ENCODE results near the gene HJURP.

HJURP gene

GRCh38 chr2:233848276-233848675 lies 6.1 kb downstream of the HJURP start:
- H3K9ac ChIP-seq (ENCODE audit: low read depth, low read length): no peak overlapping the region
- no peak overlapping the region for H3K27ac ChIP-seq (ENCODE audit: low read depth, low read length)
- no peaks in the 10 kb centered on the region for H3K27me3 ChIP-seq (ENCODE audit: control insufficient read depth, insufficient read depth, low read length)
- no peaks in the 10 kb centered on the region for H3K9me3 ChIP-seq (ENCODE audit: control insufficient read depth, insufficient read depth, low read length)
- no peak overlapping the region for H3K4me3 ChIP-seq (ENCODE audit: low read depth, low read length)
- H3K4me1 ChIP-seq (ENCODE audit: control insufficient read depth, insufficient read depth, low read length): peaks cover 12% of the 10 kb centered on the region
- peaks cover 100% of the 10 kb centered on the region for H3K36me3 ChIP-seq (ENCODE audit: control insufficient read depth, insufficient read depth, low read length)

- H3K4me3 ChIP-seq (ENCODE audit: low read depth, low read length): no peak overlapping the region
- H3K9me3 ChIP-seq (ENCODE audit: control insufficient read depth, insufficient read depth, low read length): no peaks in the 10 kb centered on the region
- peaks cover 100% of the 10 kb centered on the region for H3K36me3 ChIP-seq (ENCODE audit: control insufficient read depth, insufficient read depth, low read length)
- no peak overlapping the region for H3K9ac ChIP-seq (ENCODE audit: low read depth, low read length)
- H3K4me1 ChIP-seq (ENCODE audit: control insufficient read depth, insufficient read depth, low read length): peaks cover 3% of the 10 kb centered on the region; the same call in 1 of the 2 replicates
- H3K27ac ChIP-seq (ENCODE audit: low read depth, low read length): no peak overlapping the region
- no peaks in the 10 kb centered on the region for H3K27me3 ChIP-seq (ENCODE audit: control insufficient read depth, insufficient read depth, low read length)
Observed at GRCh38 chr2:233847248-233847898, 7.0 kb downstream of the HJURP start.

DNA sequence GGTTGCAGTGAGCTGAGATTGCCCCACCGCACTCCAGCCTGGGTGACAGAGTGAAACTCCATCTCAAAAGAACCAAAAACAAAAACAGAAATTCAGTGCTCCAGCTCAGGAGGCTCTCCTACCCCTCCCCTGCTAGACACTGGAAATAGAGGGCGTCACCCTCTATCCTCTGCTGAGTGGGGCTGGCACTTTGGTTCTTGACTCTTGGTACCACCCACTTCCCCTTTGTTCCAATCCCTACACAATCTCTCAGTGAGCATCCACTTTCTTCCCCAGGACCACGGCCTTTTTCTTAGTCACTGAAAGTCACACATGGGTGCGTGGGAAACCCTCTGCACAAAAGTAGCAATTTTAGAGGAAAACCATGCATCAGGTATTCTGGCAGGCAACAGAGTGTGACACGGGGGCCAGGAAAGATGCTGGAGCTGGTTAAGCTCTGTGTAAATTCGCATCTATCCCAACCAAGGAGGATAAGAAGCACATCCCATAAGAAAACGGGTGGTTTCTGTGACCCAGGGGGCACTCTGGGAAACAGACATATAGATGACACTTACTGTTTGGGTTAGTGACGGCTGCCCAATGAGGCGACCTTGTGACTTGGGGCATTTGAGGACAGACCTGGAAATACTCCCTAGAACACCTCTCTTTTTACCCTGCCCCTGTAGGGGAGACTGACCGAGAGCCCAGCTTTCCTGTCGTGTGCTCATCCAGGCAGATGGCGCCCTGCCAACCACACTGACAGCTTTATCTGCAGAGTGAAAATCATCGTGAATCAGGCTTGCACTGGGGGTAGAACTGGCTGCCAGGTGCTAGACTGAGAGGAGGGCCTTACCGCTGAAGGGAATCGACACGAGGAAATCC lies 7.7 kb downstream of the HJURP start:
- Histone ChIP-seq H3K36me3 (ENCODE audit: control insufficient read depth, insufficient read depth, low read length) (peaks cover 100% of the 10 kb centered on the region), H3K27me3 (ENCODE audit: control insufficient read depth, insufficient read depth, low read length) (no peaks in the 10 kb centered on the region), H3K9ac (ENCODE audit: low read depth, low read length) (no peak overlapping the region), H3K9me3 (ENCODE audit: control insufficient read depth, insufficient read depth, low read length) (no peaks in the 10 kb centered on the region), H3K4me1 (ENCODE audit: control insufficient read depth, insufficient read depth, low read length) (no peaks in the 10 kb centered on the region), H3K27ac (ENCODE audit: low read depth, low read length) (no peak overlapping the region), H3K4me3 (ENCODE audit: low read depth, low read length) (no peak overlapping the region)

- no peaks in the 10 kb centered on the region for H3K27me3 ChIP-seq (ENCODE audit: control insufficient read depth, insufficient read depth, low read length)
- H3K4me1 ChIP-seq (ENCODE audit: control insufficient read depth, insufficient read depth, low read length): no peaks in the 10 kb centered on the region
- no peak overlapping the region for H3K4me3 ChIP-seq (ENCODE audit: low read depth, low read length)
- H3K36me3 ChIP-seq (ENCODE audit: control insufficient read depth, insufficient read depth, low read length): peaks cover 100% of the 10 kb centered on the region
- H3K9me3 ChIP-seq (ENCODE audit: control insufficient read depth, insufficient read depth, low read length): no peaks in the 10 kb centered on the region
- no peak overlapping the region for H3K27ac ChIP-seq (ENCODE audit: low read depth, low read length)
- no peak overlapping the region for H3K9ac ChIP-seq (ENCODE audit: low read depth, low read length)
Observed at GRCh38 chr2:233845301-233846060, 8.9 kb downstream of the HJURP start.

- Histone ChIP-seq H3K27me3 (ENCODE audit: control insufficient read depth, insufficient read depth, low read length) (no peaks in the 10 kb centered on the region), H3K36me3 (ENCODE audit: control insufficient read depth, insufficient read depth, low read length) (peaks cover 100% of the 10 kb centered on the region), H3K9ac (ENCODE audit: low read depth, low read length) (no peak overlapping the region), H3K4me3 (ENCODE audit: low read depth, low read length) (no peak overlapping the region), H3K27ac (ENCODE audit: low read depth, low read length) (no peak overlapping the region), H3K4me1 (ENCODE audit: control insufficient read depth, insufficient read depth, low read length) (no peaks in the 10 kb centered on the region), H3K9me3 (ENCODE audit: control insufficient read depth, insufficient read depth, low read length) (no peaks in the 10 kb centered on the region)
Observed at GRCh38 chr2:233844836-233845235, 9.5 kb downstream of the HJURP start.

- no peaks in the 10 kb centered on the region for H3K9me3 ChIP-seq (ENCODE audit: control insufficient read depth, insufficient read depth, low read length)
- H3K4me3 ChIP-seq (ENCODE audit: low read depth, low read length): no peak overlapping the region
- no peak overlapping the region for H3K27ac ChIP-seq (ENCODE audit: low read depth, low read length)
- H3K9ac ChIP-seq (ENCODE audit: low read depth, low read length): no peak overlapping the region
- H3K36me3 ChIP-seq (ENCODE audit: control insufficient read depth, insufficient read depth, low read length): peaks cover 100% of the 10 kb centered on the region
- H3K4me1 ChIP-seq (ENCODE audit: control insufficient read depth, insufficient read depth, low read length): no peaks in the 10 kb centered on the region
- no peaks in the 10 kb centered on the region for H3K27me3 ChIP-seq (ENCODE audit: control insufficient read depth, insufficient read depth, low read length)
Observed at GRCh38 chr2:233844064-233844807, 10.1 kb downstream of the HJURP start.

DNA sequence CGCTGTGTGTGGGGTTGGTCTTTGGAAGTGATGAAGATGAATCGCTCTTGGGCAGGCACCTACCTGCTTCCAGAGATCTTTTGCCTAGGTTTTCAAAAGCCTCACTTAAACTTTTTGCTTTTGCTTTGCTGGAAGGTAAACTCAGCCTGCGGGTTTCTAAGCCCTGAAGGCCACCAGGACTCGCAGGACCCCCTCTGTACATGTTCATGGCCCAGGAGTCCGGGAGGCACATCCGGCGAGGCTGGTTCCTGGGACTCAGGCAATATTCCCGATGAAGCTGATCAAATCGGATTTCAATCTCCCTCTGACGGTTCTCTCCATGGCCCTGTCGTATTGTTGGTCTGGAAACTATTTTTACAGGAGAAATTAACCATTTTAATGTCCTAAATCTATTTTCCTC lies 13.2 kb downstream of the HJURP start:
- H3K36me3 ChIP-seq (ENCODE audit: control insufficient read depth, insufficient read depth, low read length): peaks cover 98% of the 10 kb centered on the region
- no peaks in the 10 kb centered on the region for H3K9me3 ChIP-seq (ENCODE audit: control insufficient read depth, insufficient read depth, low read length)
- H3K27me3 ChIP-seq (ENCODE audit: control insufficient read depth, insufficient read depth, low read length): no peaks in the 10 kb centered on the region
- no peak overlapping the region for H3K9ac ChIP-seq (ENCODE audit: low read depth, low read length)
- H3K4me3 ChIP-seq (ENCODE audit: low read depth, low read length): no peak overlapping the region
- no peaks in the 10 kb centered on the region for H3K4me1 ChIP-seq (ENCODE audit: control insufficient read depth, insufficient read depth, low read length)
- H3K27ac ChIP-seq (ENCODE audit: low read depth, low read length): no peak overlapping the region

GRCh38 chr2:233840520-233840919 lies 13.8 kb downstream of the HJURP start:
- no peaks in the 10 kb centered on the region for H3K4me1 ChIP-seq (ENCODE audit: control insufficient read depth, insufficient read depth, low read length)
- no peak overlapping the region for H3K27ac ChIP-seq (ENCODE audit: low read depth, low read length)
- H3K27me3 ChIP-seq (ENCODE audit: control insufficient read depth, insufficient read depth, low read length): no peaks in the 10 kb centered on the region
- no peak overlapping the region for H3K4me3 ChIP-seq (ENCODE audit: low read depth, low read length)
- H3K9ac ChIP-seq (ENCODE audit: low read depth, low read length): no peak overlapping the region
- H3K36me3 ChIP-seq (ENCODE audit: control insufficient read depth, insufficient read depth, low read length): peaks cover 98% of the 10 kb centered on the region
- H3K9me3 ChIP-seq (ENCODE audit: control insufficient read depth, insufficient read depth, low read length): no peaks in the 10 kb centered on the region

- peaks cover 98% of the 10 kb centered on the region for H3K36me3 ChIP-seq (ENCODE audit: control insufficient read depth, insufficient read depth, low read length)
- no peaks in the 10 kb centered on the region for H3K9me3 ChIP-seq (ENCODE audit: control insufficient read depth, insufficient read depth, low read length)
- no peak overlapping the region for H3K4me3 ChIP-seq (ENCODE audit: low read depth, low read length)
- no peaks in the 10 kb centered on the region for H3K27me3 ChIP-seq (ENCODE audit: control insufficient read depth, insufficient read depth, low read length)
- H3K4me1 ChIP-seq (ENCODE audit: control insufficient read depth, insufficient read depth, low read length): no peaks in the 10 kb centered on the region
- H3K27ac ChIP-seq (ENCODE audit: low read depth, low read length): no peak overlapping the region
- H3K9ac ChIP-seq (ENCODE audit: low read depth, low read length): no peak overlapping the region
Observed at GRCh38 chr2:233839447-233839820, 14.9 kb downstream of the HJURP start.

- Histone ChIP-seq H3K9me3 (ENCODE audit: control insufficient read depth, insufficient read depth, low read length) (no peaks in the 10 kb centered on the region), H3K4me1 (ENCODE audit: control insufficient read depth, insufficient read depth, low read length) (no peaks in the 10 kb centered on the region), H3K9ac (ENCODE audit: low read depth, low read length) (no peak overlapping the region), H3K36me3 (ENCODE audit: control insufficient read depth, insufficient read depth, low read length) (peaks cover 98% of the 10 kb centered on the region), H3K27ac (ENCODE audit: low read depth, low read length) (no peak overlapping the region), H3K27me3 (ENCODE audit: control insufficient read depth, insufficient read depth, low read length) (no peaks in the 10 kb centered on the region), H3K4me3 (ENCODE audit: low read depth, low read length) (no peak overlapping the region)
Observed at GRCh38 chr2:233838726-233839446, 15.4 kb downstream of the HJURP start.
